Activated CD8-positive, alpha-beta memory T cell treated with anti-CD3 and anti-CD28 coated beads, Interleukin-2, amount 50 U/mL, for 4 hours (primary cell): ENCODE data around the gene DDX53.

Experiments used
- DNase-seq: peaks from one replicate; pipeline ENCODE4 v3.0.0-alpha.2; 2020

Gene DDX53

GRCh38 chrX:22999696-23000223, at the start of gene DDX53:
TSS of gene DDX53 (plus strand) at chrX:22999960. CDS start at chrX:23000058, 98 bp downstream.
- no peak for DNase-seq

GRCh38 chrX:22950269-22951266, 49.2 kb upstream of the DDX53 start:
- no peak for DNase-seq

- DNase-seq, result no peak
Observed at GRCh38 chrX:22952010-22952409, 47.8 kb upstream of the DDX53 start.

- DNase-seq, result no peak
Observed at GRCh38 chrX:22958250-22958649, 41.5 kb upstream of the DDX53 start.

GRCh38 chrX:22959204-22959920, 40.4 kb upstream of the DDX53 start:
- no peak for DNase-seq

- no peak for DNase-seq
Observed at GRCh38 chrX:22963196-22963595, 36.6 kb upstream of the DDX53 start.

- DNase-seq, result no peak
Observed at GRCh38 chrX:22968494-22968893, 31.3 kb upstream of the DDX53 start.

- DNase-seq, result no peak
Observed at GRCh38 chrX:22969411-22969810, 30.3 kb upstream of the DDX53 start.

GRCh38 chrX:22970861-22971260, 28.9 kb upstream of the DDX53 start:
- DNase-seq, result no peak

- no peak for DNase-seq
Observed at GRCh38 chrX:22974616-22975015, 25.1 kb upstream of the DDX53 start.

- DNase-seq, result no peak
Observed at GRCh38 chrX:22975786-22976185, 24.0 kb upstream of the DDX53 start.

- DNase-seq, result no peak
Observed at GRCh38 chrX:22985958-22986357, 13.8 kb upstream of the DDX53 start.

- DNase-seq, result no peak
Observed at GRCh38 chrX:22987452-22987851, 12.3 kb upstream of the DDX53 start.

GRCh38 chrX:23003116-23003515, 3.4 kb downstream of the DDX53 start:
- no peak for DNase-seq

- no peak for DNase-seq
Observed at GRCh38 chrX:23008431-23009099, 8.8 kb downstream of the DDX53 start.

- no peak for DNase-seq
Observed at GRCh38 chrX:23012162-23012561, 12.4 kb downstream of the DDX53 start.

- DNase-seq, result no peak
Observed at GRCh38 chrX:23012636-23013035, 12.9 kb downstream of the DDX53 start.

- no peak for DNase-seq
Observed at GRCh38 chrX:23013366-23013765, 13.6 kb downstream of the DDX53 start.

- DNase-seq, result no peak
Observed at GRCh38 chrX:23031600-23031999, 31.8 kb downstream of the DDX53 start.

- DNase-seq, result no peak
Observed at GRCh38 chrX:23035493-23035892, 35.7 kb downstream of the DDX53 start.

GRCh38 chrX:23046443-23046842, 46.7 kb downstream of the DDX53 start:
- DNase-seq, result no peak

GRCh38 chrX:23048806-23049573, 49.2 kb downstream of the DDX53 start:
- no peak for DNase-seq
